Tibial nerve (tissue), 4 donors: Measurements from ENCODE around the gene TBC1D4. TPM values are rescaled to one million over a fixed set of nuclear protein-coding genes. Genes with fewer than 3 reads are reported as not detected.
"Not testable (repeated sequence)": the region's sequence is repeated elsewhere in the genome, so short reads cannot be mapped to it uniquely, and the experiment has no call there.

Experiments used
- DNase-seq, 2 donors: peaks; one replicate each; pipeline ENCODE4 v3.0.0-alpha.2; 2019; ENCODE audit warnings: low spot score in 2 of 2
- H3K27ac ChIP-seq, 4 donors: fragments of 200-600 bp; sonication (generic) in 3 of 4; one replicate each; pipeline ENCODE4 v1.5.1; 2017 to 2019; ENCODE audit warnings: mild to moderate bottlenecking in 1 of 4
- H3K27me3 ChIP-seq, 2 donors: fragments of 200-600 bp; sonication (generic) in 1 of 2; one replicate each; pipeline versions ENCODE4 v1.5.1 to v1.6.0; 2017 to 2019
- H3K36me3 ChIP-seq, 3 donors: fragments of 200-600 bp; sonication (generic); one replicate each; pipeline ENCODE4 v1.5.1; 2018 to 2019
- H3K4me1 ChIP-seq, 4 donors: fragments of 200-600 bp; sonication (generic) in 3 of 4; one replicate each; pipeline ENCODE4 v1.5.1; 2017 to 2019
- H3K4me3 ChIP-seq, 4 donors: fragments of 200-600 bp; sonication (generic) in 3 of 4; one replicate each; pipeline ENCODE4 v1.5.1; 2017 to 2019; ENCODE audit warnings: mild to moderate bottlenecking in 1 of 4, moderate library complexity in 1 of 4
- H3K9me3 ChIP-seq, 4 donors: fragments of 200-600 bp; sonication (generic) in 3 of 4; one replicate each; pipeline ENCODE4 v1.5.1; 2017 to 2019
- EP300 ChIP-seq, 2 donors: sonication (generic); formaldehyde crosslinking; IDR thresholded peaks; one replicate each; pipeline ENCODE4 v1.6.1; 2017; ENCODE audit warnings: antibody characterized with exemption in 2 of 2, mild to moderate bottlenecking in 1 of 2
- POLR2A ChIP-seq, 2 donors: fragments of 450-650 bp; IDR thresholded peaks; one replicate each; pipeline ENCODE4 v1.6.1; 2017; ENCODE audit warnings: antibody characterized with exemption in 2 of 2, mild to moderate bottlenecking in 2 of 2, moderate library complexity in 2 of 2
- WGBS, 2 donors: methylation state at CpG; one replicate each; pipeline ENCODE4 v1.1.5; 2018; 5-methylcytosine and 5-hydroxymethylcytosine counted together
- total RNA-seq, 4 donors: library from RNA; depleted of rRNA; stranded (reverse); fragments of >200 nt; gene quantifications; one replicate each; pipeline ENCODE4 v1.1.0, GENCODE V29; 2016
- TF ChIP-seq, protein P1 (sequence below), 5 experiments: fragments of 200-600 bp in 3 of 5; fragments of 450-650 bp in 2 of 5; sonication (generic) in 3 of 5; IDR thresholded peaks; one replicate each; pipeline ENCODE4 v1.5.1; 2016 to 2019; ENCODE audit warnings: antibody characterized with exemption in 5 of 5, mild to moderate bottlenecking in 3 of 5, moderate library complexity in 2 of 5

Gene TBC1D4
- total RNA-seq, 4 donors from 2014 or later, result 17.7 to 45.4 (median 33.4) TPM

DNA sequence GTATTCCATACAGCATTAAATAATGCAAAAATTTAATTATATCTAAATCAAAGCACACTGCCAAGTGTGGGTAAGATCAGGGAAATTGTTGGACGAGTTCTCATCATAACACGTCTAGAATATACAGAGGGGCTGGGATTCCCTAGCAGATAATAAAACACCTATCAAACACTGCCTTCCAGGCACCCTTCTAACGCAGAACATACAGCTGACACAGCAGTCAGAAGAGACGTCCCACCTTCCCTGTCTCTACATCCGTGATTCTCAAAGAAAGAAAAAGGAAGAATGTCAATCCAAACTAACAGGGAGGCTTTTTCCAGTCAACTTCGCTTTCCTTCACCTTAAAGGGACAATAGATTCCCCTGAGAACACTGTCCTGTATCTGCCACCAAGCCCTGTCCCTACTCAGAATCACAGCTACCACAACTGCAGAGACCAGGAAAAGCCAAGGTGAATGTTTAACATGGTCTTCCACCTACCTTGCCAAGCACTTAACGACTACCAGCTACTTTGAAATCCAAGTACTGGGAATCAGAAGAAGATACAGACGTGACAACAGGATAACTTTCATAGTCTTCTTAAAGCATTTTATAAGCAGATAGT is 38.5 kb downstream of the TBC1D4 start:
- H3K27me3 ChIP-seq, result no peaks in the 10 kb centered on the region
- no peak for DNase-seq
- no peaks in the 10 kb centered on the region for H3K9me3 ChIP-seq
- H3K4me3 ChIP-seq, result no peak overlapping the region
- H3K36me3 ChIP-seq, result no peaks in the 10 kb centered on the region
- TF ChIP-seq, protein P1, sequence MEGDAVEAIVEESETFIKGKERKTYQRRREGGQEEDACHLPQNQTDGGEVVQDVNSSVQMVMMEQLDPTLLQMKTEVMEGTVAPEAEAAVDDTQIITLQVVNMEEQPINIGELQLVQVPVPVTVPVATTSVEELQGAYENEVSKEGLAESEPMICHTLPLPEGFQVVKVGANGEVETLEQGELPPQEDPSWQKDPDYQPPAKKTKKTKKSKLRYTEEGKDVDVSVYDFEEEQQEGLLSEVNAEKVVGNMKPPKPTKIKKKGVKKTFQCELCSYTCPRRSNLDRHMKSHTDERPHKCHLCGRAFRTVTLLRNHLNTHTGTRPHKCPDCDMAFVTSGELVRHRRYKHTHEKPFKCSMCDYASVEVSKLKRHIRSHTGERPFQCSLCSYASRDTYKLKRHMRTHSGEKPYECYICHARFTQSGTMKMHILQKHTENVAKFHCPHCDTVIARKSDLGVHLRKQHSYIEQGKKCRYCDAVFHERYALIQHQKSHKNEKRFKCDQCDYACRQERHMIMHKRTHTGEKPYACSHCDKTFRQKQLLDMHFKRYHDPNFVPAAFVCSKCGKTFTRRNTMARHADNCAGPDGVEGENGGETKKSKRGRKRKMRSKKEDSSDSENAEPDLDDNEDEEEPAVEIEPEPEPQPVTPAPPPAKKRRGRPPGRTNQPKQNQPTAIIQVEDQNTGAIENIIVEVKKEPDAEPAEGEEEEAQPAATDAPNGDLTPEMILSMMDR (IDR thresholded peaks at IDR 0.05), result no peak
- TF ChIP-seq EP300 (IDR thresholded peaks at IDR 0.05) (no peak), POLR2A (IDR thresholded peaks at IDR 0.05) (no peak)
- H3K27ac ChIP-seq, result no peak overlapping the region
- WGBS, 2 donors, result 87 to 88% methylated on average over 8 of the region's 8 CpGs
- H3K4me1 ChIP-seq, result peaks cover 0 to 30% (median 0%) of the 10 kb centered on the region in 4 donors

DNA sequence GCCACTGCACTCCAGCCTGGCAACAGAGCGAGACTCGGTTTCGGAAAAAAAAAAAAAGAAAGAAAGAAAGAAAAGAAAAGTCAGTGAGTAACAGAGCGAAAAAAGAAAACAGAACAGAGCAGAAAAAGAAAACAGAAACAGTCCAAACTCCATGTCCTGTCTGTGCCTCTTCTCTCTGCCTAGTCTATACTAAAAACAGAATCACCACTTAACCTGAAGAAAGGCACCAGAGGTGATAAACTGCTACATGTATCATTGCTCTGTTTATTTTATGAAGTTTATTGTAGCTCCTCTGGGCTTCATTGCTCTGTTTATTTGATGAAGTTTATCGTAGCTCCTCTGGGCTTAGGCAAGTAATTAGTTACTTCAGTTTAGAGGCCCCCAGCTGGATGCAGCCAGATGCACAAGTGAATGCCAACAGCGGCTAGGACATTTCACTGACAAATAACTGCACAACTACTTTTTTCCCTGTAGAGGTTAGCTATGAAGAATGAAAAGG is 39.2 kb downstream of the TBC1D4 start:
- no peak for TF ChIP-seq EP300 (IDR thresholded peaks at IDR 0.05)
- no peak for TF ChIP-seq POLR2A (IDR thresholded peaks at IDR 0.05)
- TF ChIP-seq, protein P1 (IDR thresholded peaks at IDR 0.05), result no peak
- Histone ChIP-seq H3K4me3 (no peak overlapping the region), H3K27me3 (no peaks in the 10 kb centered on the region), H3K36me3 (no peaks in the 10 kb centered on the region), H3K27ac (no peak overlapping the region), H3K9me3 (no peaks in the 10 kb centered on the region), H3K4me1 (peaks cover 0 to 32% (median 0%) of the 10 kb centered on the region in 4 donors)
- 74 to 77% methylated on average over 6 of the region's 6 CpGs for WGBS, 2 donors
- DNase-seq, result no peak

- H3K4me1 ChIP-seq, result peaks cover 0 to 25% (median 0%) of the 10 kb centered on the region in 4 donors
Measured at GRCh38 chr13:75440100-75440499, 41.9 kb downstream of the TBC1D4 start.

DNA sequence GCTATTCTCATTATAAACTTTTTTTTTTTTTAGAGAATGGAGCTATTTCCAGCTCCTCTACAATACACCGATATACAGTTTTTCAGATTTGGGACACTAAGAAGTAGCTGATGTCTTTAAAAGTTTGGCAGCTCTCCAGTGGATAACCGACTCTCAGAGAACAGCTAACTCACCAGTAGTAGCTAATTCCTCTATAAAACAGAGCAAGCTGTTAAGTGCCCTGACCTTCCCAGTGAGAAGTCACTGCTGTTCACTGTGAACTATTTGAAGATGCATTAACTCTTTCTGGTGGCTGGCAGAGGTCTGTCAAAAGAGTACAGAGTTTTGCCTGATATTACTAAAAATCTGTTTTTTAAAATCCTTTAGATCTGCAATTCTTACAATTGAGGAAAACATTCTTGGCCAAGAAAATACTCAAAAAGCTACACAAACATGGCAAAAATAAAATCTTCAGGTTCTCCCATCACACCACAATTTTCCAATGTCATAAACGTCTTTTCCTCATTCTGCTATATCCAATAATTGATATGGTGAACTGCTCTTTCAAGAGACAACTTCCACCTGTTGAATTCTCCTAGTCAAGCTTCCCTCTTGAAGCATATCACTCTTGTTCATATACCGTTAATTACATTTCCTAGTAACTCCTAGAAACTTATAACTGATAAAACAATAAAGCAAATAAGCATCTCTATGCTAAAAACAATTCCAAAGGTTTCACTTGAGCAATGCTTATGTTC is 44.2 kb downstream of the TBC1D4 start:
- 36 to 38% methylated on average over 4 of the region's 4 CpGs for WGBS, 2 donors
- TF ChIP-seq, protein P1 (IDR thresholded peaks at IDR 0.05), result no peak
- no peak for TF ChIP-seq POLR2A (IDR thresholded peaks at IDR 0.05)
- TF ChIP-seq EP300 (IDR thresholded peaks at IDR 0.05), result no peak
- Histone ChIP-seq H3K36me3 (no peaks in the 10 kb centered on the region), H3K4me3 (no peak overlapping the region), H3K27ac (no peak overlapping the region), H3K4me1 (peaks cover 0 to 21% (median 0%) of the 10 kb centered on the region in 4 donors), H3K27me3 (no peaks in the 10 kb centered on the region), H3K9me3 (no peaks in the 10 kb centered on the region)
- no peak for DNase-seq

More at GRCh38 chr13:75440100-75440499, 41.9 kb downstream of the TBC1D4 start:
- Histone ChIP-seq H3K27ac (no peak overlapping the region), H3K36me3 (no peaks in the 10 kb centered on the region), H3K4me3 (no peak overlapping the region), H3K9me3 (no peaks in the 10 kb centered on the region), H3K27me3 (no peaks in the 10 kb centered on the region)
- WGBS, 2 donors, result 48 to 63% methylated on average over 2 of the region's 2 CpGs
- TF ChIP-seq POLR2A (IDR thresholded peaks at IDR 0.05), result no peak
- TF ChIP-seq, protein P1 (IDR thresholded peaks at IDR 0.05), result no peak
- no peak for TF ChIP-seq EP300 (IDR thresholded peaks at IDR 0.05)
- no peak for DNase-seq

GRCh38 chr13:75434126-75434525 is 47.8 kb downstream of the TBC1D4 start:
- 95% methylated on average over 2 of the region's 2 CpGs for WGBS, 2 donors
- DNase-seq, H3K4me3 ChIP-seq, H3K9me3 ChIP-seq, H3K27ac ChIP-seq, H3K36me3 ChIP-seq, H3K27me3 ChIP-seq: not testable (repeated sequence)
- H3K4me1 ChIP-seq, result peaks cover 0 to 28% (median 3%) of the 10 kb centered on the region in 4 donors
